Non-pigmented ciliary epithelial cell (primary cell): ENCODE results near the gene TOP2A.

Experiments used
- DNase-seq: peaks from one replicate; pipeline ENCODE4 v3.0.0-alpha.2; 2010; ENCODE audit warnings: low read depth

Gene TOP2A

GRCh38 chr17:40417609-40418427, at the start of gene TOP2A:
TSS of gene TOP2A (minus strand) at chr17:40417896. CDS start at chr17:40417791, 105 bp downstream.
- peak; percentile 100 for DNase-seq

DNA sequence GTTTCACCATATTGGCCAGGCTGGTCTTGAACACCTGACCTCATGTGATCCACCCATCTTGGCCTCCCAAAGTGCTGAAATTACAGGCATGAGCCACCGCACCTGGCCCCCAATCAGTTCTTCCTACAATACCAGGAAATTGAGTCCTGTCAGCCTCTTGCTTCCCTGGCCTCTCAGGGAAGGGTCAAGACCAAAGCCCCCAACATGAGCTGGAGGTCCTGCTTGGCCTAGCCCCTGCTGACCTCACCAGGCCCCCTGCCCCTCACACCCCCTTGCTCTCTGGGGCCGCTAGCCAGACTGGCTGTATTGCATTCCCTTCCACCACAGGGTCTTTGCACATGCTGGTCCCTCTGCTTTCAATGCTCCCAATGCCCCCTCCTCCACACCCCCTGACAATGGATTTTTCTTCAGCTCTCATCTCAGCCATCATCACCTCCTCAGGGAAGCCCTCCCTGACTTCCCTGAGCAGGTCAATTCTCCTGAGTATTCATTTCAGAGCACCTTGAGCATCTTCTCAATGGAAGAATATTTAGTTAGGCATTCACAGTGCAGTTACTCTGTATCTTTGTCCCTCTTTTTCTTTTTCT, 49.7 kb upstream of the TOP2A start:
- no peak for DNase-seq

DNA sequence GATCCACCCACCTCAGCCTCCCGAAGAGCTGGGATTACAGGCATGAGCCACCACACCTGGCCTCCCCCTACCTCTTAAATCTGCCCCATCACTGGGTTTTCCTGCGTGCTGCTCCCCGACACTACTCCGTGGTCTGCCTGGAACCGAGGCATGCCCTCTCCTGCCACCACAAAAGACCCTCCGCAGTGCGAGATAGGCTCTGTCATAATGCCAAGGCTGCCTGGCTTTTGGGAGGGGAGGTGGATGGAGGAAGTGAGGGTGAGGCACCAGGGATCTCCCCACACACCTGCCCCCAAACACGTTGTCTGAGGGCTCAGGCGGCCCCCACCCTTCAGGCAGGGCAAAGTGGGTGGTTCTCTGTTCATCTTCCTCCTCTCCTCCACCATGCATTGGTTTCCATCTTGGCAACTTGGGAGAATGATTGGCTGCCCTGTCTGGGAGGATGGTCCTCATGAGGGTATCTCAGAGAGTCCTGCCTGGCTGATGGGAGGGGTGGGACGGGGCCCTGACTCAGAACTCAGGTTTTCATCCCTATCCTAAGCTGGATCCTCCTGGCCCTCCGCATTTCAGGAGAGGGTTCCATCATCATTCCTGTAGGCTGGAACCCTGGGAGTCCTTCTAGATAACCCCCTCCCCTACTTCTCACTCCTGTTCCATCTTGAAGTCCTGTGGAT, 48.7 kb upstream of the TOP2A start:
- DNase-seq = no peak

DNA sequence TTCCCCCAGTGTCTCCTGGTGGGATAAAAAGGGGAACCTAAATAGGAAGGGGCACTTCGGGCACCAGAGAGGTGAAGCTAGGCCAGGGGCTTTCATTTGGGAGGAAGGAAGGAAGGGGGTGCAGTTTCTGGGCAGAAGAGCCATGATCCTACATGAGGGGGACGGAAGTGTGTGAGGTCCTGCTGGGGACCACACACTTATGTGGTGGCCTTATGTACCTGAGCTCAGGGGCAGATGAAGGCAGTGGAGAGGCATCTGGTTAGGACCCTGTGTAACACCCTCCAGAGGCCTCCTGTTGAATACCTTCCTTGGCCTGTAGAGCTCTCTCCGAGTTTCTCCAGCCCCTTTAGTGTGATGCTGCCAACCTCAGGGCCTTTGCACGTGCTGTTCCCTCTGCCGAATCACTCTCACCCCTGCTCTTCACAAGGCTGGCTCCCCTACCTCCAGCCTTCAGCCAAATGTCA, 46.7 kb upstream of the TOP2A start:
- no peak for DNase-seq

DNA sequence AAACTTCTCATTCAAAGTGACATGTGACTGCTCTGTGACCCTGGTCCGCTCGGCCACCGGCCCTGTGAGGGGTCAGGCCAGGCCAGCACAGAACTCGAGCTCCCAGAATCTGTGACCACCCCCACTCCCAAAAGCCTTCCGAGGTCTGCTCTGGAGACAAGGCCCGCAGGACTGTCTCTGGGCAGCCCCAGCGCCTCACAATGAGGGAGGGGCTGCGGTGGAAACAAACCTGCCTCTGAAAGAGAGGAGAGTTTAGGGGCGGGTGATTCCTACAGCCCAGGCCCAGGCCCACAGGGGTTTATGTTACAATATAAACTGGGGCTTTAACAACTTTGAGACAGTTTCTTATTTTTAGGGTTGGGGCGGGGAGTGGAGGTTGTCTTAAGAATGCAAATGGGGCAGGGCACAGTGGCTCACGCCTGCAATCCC, 45.4 kb upstream of the TOP2A start:
- no peak for DNase-seq

DNA sequence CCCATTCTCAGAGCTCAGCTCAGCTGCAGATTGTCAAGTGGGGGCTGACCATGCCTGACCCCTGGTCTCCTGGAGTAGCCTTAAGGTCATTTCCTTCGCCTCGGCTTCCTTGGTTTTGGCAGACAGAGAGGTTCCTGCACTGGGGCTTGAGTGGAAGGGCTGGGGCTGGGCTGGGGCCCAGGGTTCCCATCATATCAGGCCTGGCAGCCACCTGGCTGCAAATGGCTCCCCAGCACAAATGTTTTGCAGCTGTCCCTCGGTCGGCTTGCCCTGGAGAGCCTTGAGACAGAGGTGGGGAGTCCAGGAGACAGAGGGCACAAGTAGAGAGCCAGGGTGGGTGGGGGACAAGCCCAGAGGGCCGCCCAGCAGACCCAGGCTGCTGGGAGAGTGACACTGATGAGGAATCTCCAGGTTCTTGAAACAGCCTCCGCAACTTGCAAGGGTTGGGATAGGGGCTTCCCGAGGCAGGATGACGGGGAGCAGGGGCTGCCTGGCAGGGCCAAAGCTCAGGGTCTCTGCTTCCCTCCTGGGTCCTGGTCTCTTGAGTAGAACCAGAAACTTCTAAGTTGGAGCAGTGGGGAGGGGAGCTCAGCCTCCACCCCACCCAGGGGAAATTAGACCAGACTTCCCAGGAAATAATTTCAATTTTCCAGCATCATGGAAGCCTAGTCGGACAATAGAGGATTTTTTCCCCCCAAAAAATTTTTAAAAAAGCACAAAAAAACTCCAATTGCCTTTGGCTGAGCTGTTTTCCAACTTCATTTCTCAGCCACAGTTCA, 44.8 kb upstream of the TOP2A start:
- DNase-seq = no peak

DNA sequence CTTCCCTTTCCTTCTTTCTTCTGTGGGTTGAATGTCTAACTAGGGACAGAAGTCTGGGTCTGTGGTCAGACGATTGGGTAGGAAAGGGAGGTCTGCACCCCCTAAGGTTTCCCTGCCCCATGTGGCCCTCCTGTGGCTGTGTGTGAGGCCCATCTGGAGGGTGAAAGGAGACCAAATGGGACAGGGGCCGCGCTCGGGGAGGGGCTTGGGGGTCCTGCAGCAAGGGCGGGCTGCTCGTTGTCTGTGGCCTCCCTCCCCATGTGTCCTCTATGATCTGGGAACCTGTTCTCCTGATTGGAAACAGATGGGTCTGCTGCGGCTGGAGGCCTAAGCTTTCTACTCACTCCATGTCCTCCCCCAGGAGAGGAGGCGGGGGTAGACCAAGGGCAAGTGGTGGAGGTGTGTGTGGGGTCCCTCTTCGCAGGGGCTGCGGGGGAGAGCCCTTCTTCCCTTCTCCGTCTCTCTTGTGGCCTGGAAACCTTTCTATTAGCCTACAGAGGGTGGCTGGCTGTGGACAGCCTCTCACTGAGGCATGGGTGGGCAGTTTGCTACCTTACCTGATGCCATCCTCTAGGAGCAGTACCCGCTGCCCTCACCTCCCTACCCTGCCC, 44.1 kb upstream of the TOP2A start:
- no peak for DNase-seq

- DNase-seq = no peak
Measured at GRCh38 chr17:40460968-40461731, 43.5 kb upstream of the TOP2A start.

- DNase-seq = no peak
Measured at GRCh38 chr17:40460604-40460967, 42.9 kb upstream of the TOP2A start.

GRCh38 chr17:40459636-40460603, 42.2 kb upstream of the TOP2A start:
- DNase-seq = no peak

DNA sequence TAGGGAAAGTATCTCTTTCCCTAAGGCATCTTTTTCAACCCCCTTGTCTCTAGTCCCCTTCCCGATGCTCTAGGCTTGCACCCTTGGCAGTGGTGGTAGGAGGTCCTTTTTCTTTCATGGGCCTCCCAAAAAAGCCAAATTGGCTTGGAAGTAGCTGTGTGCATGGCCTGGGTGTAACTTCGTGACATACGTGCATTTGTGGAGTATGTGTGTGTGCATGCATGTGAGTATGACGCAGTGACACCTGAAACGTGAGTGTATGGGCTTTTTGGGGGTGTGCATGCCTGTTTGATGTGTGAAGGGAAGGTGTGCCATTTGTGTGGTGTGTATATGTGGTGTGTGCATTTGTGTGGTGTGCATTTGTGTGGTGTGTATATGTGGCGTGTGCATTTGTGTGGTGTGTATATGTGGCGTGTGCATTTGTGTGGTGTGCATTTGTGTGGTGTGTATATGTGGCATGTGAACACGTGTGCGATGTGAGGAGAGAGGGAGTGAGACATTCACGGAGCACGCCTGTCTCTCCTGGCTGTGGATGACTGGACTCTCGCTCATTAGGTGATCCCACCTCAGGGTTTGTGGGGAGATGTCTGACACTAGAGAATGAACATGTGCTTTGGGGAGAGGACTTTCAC, 41.3 kb upstream of the TOP2A start:
- DNase-seq = no peak

- no peak for DNase-seq
Measured at GRCh38 chr17:40457964-40458791, 40.5 kb upstream of the TOP2A start.

GRCh38 chr17:40457369-40457768, 39.7 kb upstream of the TOP2A start:
- no peak for DNase-seq

DNA sequence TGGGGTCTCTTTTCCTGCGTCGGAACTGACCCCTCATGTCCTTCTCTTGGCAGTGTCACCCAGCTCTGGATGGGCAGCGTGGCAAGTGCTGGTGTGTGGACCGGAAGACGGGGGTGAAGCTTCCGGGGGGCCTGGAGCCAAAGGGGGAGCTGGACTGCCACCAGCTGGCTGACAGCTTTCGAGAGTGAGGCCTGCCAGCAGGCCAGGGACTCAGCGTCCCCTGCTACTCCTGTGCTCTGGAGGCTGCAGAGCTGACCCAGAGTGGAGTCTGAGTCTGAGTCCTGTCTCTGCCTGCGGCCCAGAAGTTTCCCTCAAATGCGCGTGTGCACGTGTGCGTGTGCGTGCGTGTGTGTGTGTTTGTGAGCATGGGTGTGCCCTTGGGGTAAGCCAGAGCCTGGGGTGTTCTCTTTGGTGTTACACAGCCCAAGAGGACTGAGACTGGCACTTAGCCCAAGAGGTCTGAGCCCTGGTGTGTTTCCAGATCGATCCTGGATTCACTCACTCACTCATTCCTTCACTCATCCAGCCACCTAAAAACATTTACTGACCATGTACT, 38.8 kb upstream of the TOP2A start:
- no peak for DNase-seq

- DNase-seq = no peak
Measured at GRCh38 chr17:40454613-40454995, 36.9 kb upstream of the TOP2A start.

DNA sequence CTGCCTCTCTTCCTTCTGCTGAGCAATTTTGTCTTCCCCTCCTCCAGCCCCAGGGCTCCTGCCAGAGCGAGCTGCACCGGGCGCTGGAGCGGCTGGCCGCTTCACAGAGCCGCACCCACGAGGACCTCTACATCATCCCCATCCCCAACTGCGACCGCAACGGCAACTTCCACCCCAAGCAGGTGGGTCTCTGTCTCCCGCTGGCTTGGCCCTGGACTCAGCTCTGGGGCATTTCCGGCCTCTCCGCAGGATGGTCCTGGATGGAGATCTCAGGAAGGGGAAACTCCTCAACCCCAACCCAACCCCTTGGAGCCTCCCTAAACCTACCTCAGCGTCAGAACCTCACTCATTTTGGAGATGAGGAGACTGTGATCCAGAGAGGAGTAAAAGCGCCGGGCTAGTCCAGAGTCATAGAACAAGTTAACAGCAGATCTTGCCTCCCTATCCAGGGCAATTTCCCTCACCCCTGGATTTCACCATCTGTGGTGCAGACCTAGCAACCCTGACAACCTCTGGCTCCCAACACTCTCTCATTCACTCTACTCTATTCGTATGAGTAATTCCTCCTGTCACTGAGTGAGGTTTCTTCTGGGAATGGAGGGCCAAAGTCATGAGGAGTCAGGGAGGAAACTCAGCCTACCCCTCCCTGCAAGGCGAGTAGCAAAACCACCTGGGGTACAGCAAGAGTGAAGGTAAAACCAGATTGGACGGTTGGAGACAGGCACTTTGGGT, 36.4 kb upstream of the TOP2A start:
- no peak for DNase-seq

- DNase-seq = no peak
Measured at GRCh38 chr17:40452921-40453378, 35.3 kb upstream of the TOP2A start.
